ENCODE results near the gene LUM. TPM values are rescaled to one million over a fixed set of nuclear protein-coding genes. Genes with fewer than 3 reads are reported as not detected.
A peak's percentile ranks its signal among the peaks of the same experiment; 100 is the strongest.

The LUM gene
- total RNA-seq, 1 experiment from 2014 or later, result 0.31 TPM

- BruUV-seq (replicated peaks), result no TSS peak
- H3K4me3 Mint-ChIP-seq (ENCODE audit: low read depth, unreplicated experiment), result no peak overlapping the region
- peaks cover 3% of the 10 kb centered on the region for H3K9me3 Mint-ChIP-seq (ENCODE audit: low read depth, unreplicated experiment)
- no peak for DNase-seq
- H3K36me3 Mint-ChIP-seq (ENCODE audit: insufficient read depth, unreplicated experiment), result no peaks in the 10 kb centered on the region
- intact Hi-C loops (cut with micrococcal nuclease; ENCODE audit: unreplicated experiment), result loop anchor here (10.0 kb wide), 1 partner anchor 223 kb away; no protein-coding TSS in a partner anchor
- no peak for TF ChIP-seq CTCF (IDR thresholded peaks at IDR 0.05; ENCODE audit: unreplicated experiment)
- no peak overlapping the region for H3K27ac Mint-ChIP-seq (ENCODE audit: unreplicated experiment)
- CTCF ChIA-PET, result no interaction called here
- H3K4me1 Mint-ChIP-seq (ENCODE audit: low read depth, unreplicated experiment), result peaks cover 37% of the 10 kb centered on the region
- H3K27me3 Mint-ChIP-seq (ENCODE audit: unreplicated experiment), result no peaks in the 10 kb centered on the region
Measured at GRCh38 chr12:91077228-91077954, 33.9 kb downstream of the LUM start.

- no peaks in the 10 kb centered on the region for H3K36me3 Mint-ChIP-seq (ENCODE audit: insufficient read depth, unreplicated experiment)
- no peak overlapping the region for H3K4me3 Mint-ChIP-seq (ENCODE audit: low read depth, unreplicated experiment)
- peak overlapping the region; percentile 47 for H3K27ac Mint-ChIP-seq (ENCODE audit: unreplicated experiment)
- intact Hi-C loops (cut with micrococcal nuclease; ENCODE audit: unreplicated experiment), result loop anchor here (10.0 kb wide), 1 partner anchor 220 kb away; no protein-coding TSS in a partner anchor
- no TSS peak for BruUV-seq (replicated peaks)
- H3K27me3 Mint-ChIP-seq (ENCODE audit: unreplicated experiment), result no peaks in the 10 kb centered on the region
- no peak for DNase-seq
- CTCF ChIA-PET, result interaction anchor here (1.8 kb wide), 1 partner anchor 10 kb away, joined by 5 read pairs; no protein-coding TSS in a partner anchor
- no peaks in the 10 kb centered on the region for H3K9me3 Mint-ChIP-seq (ENCODE audit: low read depth, unreplicated experiment)
- H3K4me1 Mint-ChIP-seq (ENCODE audit: low read depth, unreplicated experiment), result peaks cover 37% of the 10 kb centered on the region
- TF ChIP-seq CTCF (IDR thresholded peaks at IDR 0.05; ENCODE audit: unreplicated experiment), result no peak
Measured at GRCh38 chr12:91074851-91075250, 36.4 kb downstream of the LUM start.

- BruUV-seq (replicated peaks), result no TSS peak
- Mint-ChIP-seq H3K4me3 (ENCODE audit: low read depth, unreplicated experiment) (no peak overlapping the region), H3K9me3 (ENCODE audit: low read depth, unreplicated experiment) (no peaks in the 10 kb centered on the region), H3K27me3 (ENCODE audit: unreplicated experiment) (no peaks in the 10 kb centered on the region), H3K36me3 (ENCODE audit: insufficient read depth, unreplicated experiment) (no peaks in the 10 kb centered on the region), H3K27ac (ENCODE audit: unreplicated experiment) (no peak overlapping the region), H3K4me1 (ENCODE audit: low read depth, unreplicated experiment) (peaks cover 37% of the 10 kb centered on the region)
- CTCF ChIA-PET, result interaction anchor here (1.8 kb wide), 1 partner anchor 9 kb away, joined by 5 read pairs; no protein-coding TSS in a partner anchor
- TF ChIP-seq CTCF (IDR thresholded peaks at IDR 0.05; ENCODE audit: unreplicated experiment), result no peak
- DNase-seq, result no peak
- intact Hi-C loops (cut with micrococcal nuclease; ENCODE audit: unreplicated experiment), result loop anchor here (10.0 kb wide), 1 partner anchor 219 kb away; no protein-coding TSS in a partner anchor
Measured at GRCh38 chr12:91074154-91074709, 37.1 kb downstream of the LUM start.

- no peak for TF ChIP-seq CTCF (IDR thresholded peaks at IDR 0.05; ENCODE audit: unreplicated experiment)
- DNase-seq, result no peak
- H3K27ac Mint-ChIP-seq (ENCODE audit: unreplicated experiment), result no peak overlapping the region
- no peak overlapping the region for H3K4me3 Mint-ChIP-seq (ENCODE audit: low read depth, unreplicated experiment)
- H3K4me1 Mint-ChIP-seq (ENCODE audit: low read depth, unreplicated experiment), result peaks cover 31% of the 10 kb centered on the region
- no peaks in the 10 kb centered on the region for H3K9me3 Mint-ChIP-seq (ENCODE audit: low read depth, unreplicated experiment)
- no peaks in the 10 kb centered on the region for H3K27me3 Mint-ChIP-seq (ENCODE audit: unreplicated experiment)
- no peaks in the 10 kb centered on the region for H3K36me3 Mint-ChIP-seq (ENCODE audit: insufficient read depth, unreplicated experiment)
- no TSS peak for BruUV-seq (replicated peaks)
- CTCF ChIA-PET, result interaction anchor here (1.8 kb wide), 1 partner anchor 9 kb away, joined by 5 read pairs; no protein-coding TSS in a partner anchor
- intact Hi-C loops (cut with micrococcal nuclease; ENCODE audit: unreplicated experiment), result loop anchor here (10.0 kb wide), 1 partner anchor 219 kb away; no protein-coding TSS in a partner anchor
Measured at GRCh38 chr12:91073426-91073825, 37.9 kb downstream of the LUM start.
